IMR-90 (cell line): ENCODE results near the gene ACVR1B.

Experiments used
- CTCF ChIP-seq: conservative IDR thresholded peaks from 2 replicates; pipeline ENCODE4 v1.5.1; 2012; ENCODE audit warnings: mild to moderate bottlenecking, low read depth, low read length, improper control_type of control experiment
- MAFK ChIP-seq: IDR thresholded peaks from 2 replicates; pipeline ENCODE4 v1.6.1; 2012; ENCODE audit warnings: low read depth, low read length, improper control_type of control experiment
- MAZ ChIP-seq: IDR thresholded peaks from 2 replicates; pipeline ENCODE4 v1.6.1; 2012; ENCODE audit warnings: low read depth, mild to moderate bottlenecking, low read length, improper control_type of control experiment, moderate library complexity, borderline replicate concordance
- POLR2A ChIP-seq: IDR thresholded peaks from 2 replicates; pipeline ENCODE4 v1.6.1; 2012; ENCODE audit warnings: mild to moderate bottlenecking, low read depth, low read length
- RAD21 ChIP-seq: IDR thresholded peaks from 2 replicates; pipeline ENCODE4 v1.6.1; 2012; ENCODE audit warnings: low read length, improper control_type of control experiment
- RCOR1 ChIP-seq: IDR thresholded peaks from 2 replicates; pipeline ENCODE4 v1.6.1; 2012; ENCODE audit warnings: mild to moderate bottlenecking, low read length, improper control_type of control experiment; ENCODE audit not compliant: insufficient replicate concordance
- USF2 ChIP-seq: fragments of 150-350 bp; IDR thresholded peaks from 2 replicates; pipeline ENCODE4 v1.6.1; 2017; ENCODE audit warnings: mild to moderate bottlenecking, antibody characterized with exemption, low read length, low read depth

- TF ChIP-seq CTCF (no peak), RCOR1 (no peak), POLR2A (no peak), USF2 (no peak), RAD21 (no peak), MAFK (no peak), MAZ (no peak)
Measured at GRCh38 chr12:52019113-52019770, 67.7 kb downstream of the ACVR1B start.
